Renal cortex interstitium (tissue), 3 donors: ENCODE results near the gene LRRC31. TPM values are rescaled to one million over a fixed set of nuclear protein-coding genes. Genes with fewer than 3 reads are reported as not detected.

Source experiments
- polyA plus RNA-seq, 3 donors: library from polyadenylated mRNA; unstranded; fragments of 120-200 nt; gene quantifications; one replicate each; pipeline ENCODE4 v1.2.1, GENCODE V29; 2013; ENCODE audit not compliant: insufficient read length in 3 of 3

Gene LRRC31
- polyA plus RNA-seq, 3 donors = 0.17 to 0.36 (median 0.33) TPM

Other genes with a start within 250 kb of the LRRC31 start
- 100 to 1,000 TPM; 156 to 217 (median 185) TPM for gene MECOM, start 206.2 kb downstream of the LRRC31 start, polyA plus RNA-seq
- under 1 TPM in 1 of 3 donors, not detected in 2; 0.39 TPM for gene TERC, start 104.9 kb downstream of the LRRC31 start, polyA plus RNA-seq
- 1 to 10 TPM; 4.4 to 5.4 (median 4.5) TPM for gene ACTRT3, start 100.4 kb downstream of the LRRC31 start, polyA plus RNA-seq
- 10 to 100 TPM; 26.1 to 32.2 (median 27.2) TPM for gene MYNN, start 96.5 kb downstream of the LRRC31 start, polyA plus RNA-seq
- under 1 TPM; 0.13 to 0.17 (median 0.14) TPM for gene LRRIQ4, start 57.1 kb downstream of the LRRC31 start, polyA plus RNA-seq
- gene LRRC34, start 57.0 kb downstream of the LRRC31 start, polyA plus RNA-seq = 10 to 100 TPM in 2 of 3 donors, 1 to 10 TPM in 1; 9.5 to 18.8 (median 12.3) TPM
- gene SAMD7, start 41.6 kb upstream of the LRRC31 start, polyA plus RNA-seq = not detected
- gene SEC62, start 96.9 kb upstream of the LRRC31 start, polyA plus RNA-seq = 100 to 1,000 TPM; 162 to 201 (median 195) TPM
- 10 to 100 TPM; 25.3 to 43.6 (median 32.5) TPM for gene GPR160, start 168.1 kb upstream of the LRRC31 start, polyA plus RNA-seq